Esophagus squamous epithelium (tissue), 4 donors: ENCODE results near the gene CTXND1.

ENCODE experiments used
- POLR2A ChIP-seq, 4 donors: fragments of 450-650 bp; IDR thresholded peaks; one replicate each; pipeline ENCODE4 v1.6.1; 2017; ENCODE audit warnings: antibody characterized with exemption in 4 of 4, mild to moderate bottlenecking in 4 of 4, moderate library complexity in 3 of 4
- TF ChIP-seq, protein P1 (sequence below), 6 experiments: fragments of 450-650 bp in 4 of 6; fragments of 200-600 bp in 2 of 6; sonication (generic) in 2 of 6; IDR thresholded peaks; one replicate each; pipeline ENCODE4 v1.5.1; 2016 to 2019; ENCODE audit warnings: antibody characterized with exemption in 6 of 6, mild to moderate bottlenecking in 4 of 6, moderate library complexity in 4 of 6

DNA sequence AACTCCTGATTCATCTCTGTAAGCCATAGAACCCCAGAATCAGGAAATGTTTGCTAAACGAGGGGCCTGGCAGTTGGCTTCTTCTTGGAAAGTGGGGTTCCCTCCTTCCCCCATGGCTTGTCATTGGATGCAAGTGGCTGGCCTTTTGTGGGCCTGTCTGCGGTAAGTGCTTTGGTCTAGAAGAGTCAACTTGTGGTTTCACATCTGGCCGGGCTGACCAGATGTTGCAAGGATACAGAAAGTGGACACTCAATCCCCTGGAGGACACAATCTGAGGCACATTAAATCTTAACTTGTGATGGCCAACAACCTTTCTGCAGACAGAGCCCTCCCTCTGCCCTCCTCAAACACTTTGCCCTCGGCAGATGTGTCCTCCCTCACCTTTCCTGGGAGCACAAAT is 98.1 kb downstream of the CTXND1 start:
- TF ChIP-seq, protein P1, sequence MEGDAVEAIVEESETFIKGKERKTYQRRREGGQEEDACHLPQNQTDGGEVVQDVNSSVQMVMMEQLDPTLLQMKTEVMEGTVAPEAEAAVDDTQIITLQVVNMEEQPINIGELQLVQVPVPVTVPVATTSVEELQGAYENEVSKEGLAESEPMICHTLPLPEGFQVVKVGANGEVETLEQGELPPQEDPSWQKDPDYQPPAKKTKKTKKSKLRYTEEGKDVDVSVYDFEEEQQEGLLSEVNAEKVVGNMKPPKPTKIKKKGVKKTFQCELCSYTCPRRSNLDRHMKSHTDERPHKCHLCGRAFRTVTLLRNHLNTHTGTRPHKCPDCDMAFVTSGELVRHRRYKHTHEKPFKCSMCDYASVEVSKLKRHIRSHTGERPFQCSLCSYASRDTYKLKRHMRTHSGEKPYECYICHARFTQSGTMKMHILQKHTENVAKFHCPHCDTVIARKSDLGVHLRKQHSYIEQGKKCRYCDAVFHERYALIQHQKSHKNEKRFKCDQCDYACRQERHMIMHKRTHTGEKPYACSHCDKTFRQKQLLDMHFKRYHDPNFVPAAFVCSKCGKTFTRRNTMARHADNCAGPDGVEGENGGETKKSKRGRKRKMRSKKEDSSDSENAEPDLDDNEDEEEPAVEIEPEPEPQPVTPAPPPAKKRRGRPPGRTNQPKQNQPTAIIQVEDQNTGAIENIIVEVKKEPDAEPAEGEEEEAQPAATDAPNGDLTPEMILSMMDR (IDR thresholded peaks at IDR 0.05) = no peak
- TF ChIP-seq POLR2A (IDR thresholded peaks at IDR 0.05) = no peak
